Activated T-cell treated with anti-CD3 and anti-CD28 coated beads, Interleukin-2, amount 50 U/mL, for 72 hours (primary cell): ENCODE data around the gene AEBP2. TPM values are rescaled to one million over a fixed set of nuclear protein-coding genes. Genes with fewer than 3 reads are reported as not detected.
"Not testable (repeated sequence)": the region's sequence is repeated elsewhere in the genome, so short reads cannot be mapped to it uniquely, and the experiment has no call there.

Experiments used
- ATAC-seq, 2 donors: fragments of 150-1000 bp; cut with Tn5 transposase; replicated peaks in 1 of 2; 2 replicates each; pipeline ENCODE4 v1.10.0; 2021; ENCODE audit warnings: moderate library complexity in 2 of 2, mild to moderate bottlenecking in 1 of 2
- DNase-seq, 2 donors: peaks; one replicate each; pipeline ENCODE4 v3.0.0; 2021 to 2022; ENCODE audit warnings: mixed read lengths in 1 of 2
- H3K27ac Mint-ChIP-seq: one replicate; pipeline ENCODE4 v1.8.0; 2022; ENCODE audit warnings: mild to moderate bottlenecking, moderate library complexity, mixed read lengths
- H3K27me3 Mint-ChIP-seq: one replicate; pipeline ENCODE4 v1.8.0; 2022; ENCODE audit warnings: low read depth, mixed read lengths
- H3K36me3 Mint-ChIP-seq, 2 donors: one replicate each; pipeline ENCODE4 v1.8.0; 2022; ENCODE audit warnings: mixed read lengths in 2 of 2, mild to moderate bottlenecking in 1 of 2; ENCODE audit not compliant: insufficient read depth in 2 of 2
- H3K4me1 Mint-ChIP-seq: one replicate; pipeline ENCODE4 v1.8.0; 2022; ENCODE audit warnings: low read depth, mixed read lengths
- H3K4me3 Mint-ChIP-seq, 2 donors: one replicate each; pipeline ENCODE4 v1.8.0; 2022; ENCODE audit warnings: mild to moderate bottlenecking in 2 of 2, mixed read lengths in 2 of 2, moderate library complexity in 2 of 2
- H3K9me3 Mint-ChIP-seq, 2 donors: one replicate each; pipeline ENCODE4 v1.8.0; 2022; ENCODE audit warnings: mixed read lengths in 2 of 2
- total RNA-seq, 2 donors: library from RNA; stranded (reverse); gene quantifications; one replicate each; pipeline ENCODE4 v1.2.3, GENCODE V29; 2022

The AEBP2 gene
- total RNA-seq, 2 donors from 2014 or later = 59.4 to 64.5 TPM

DNA sequence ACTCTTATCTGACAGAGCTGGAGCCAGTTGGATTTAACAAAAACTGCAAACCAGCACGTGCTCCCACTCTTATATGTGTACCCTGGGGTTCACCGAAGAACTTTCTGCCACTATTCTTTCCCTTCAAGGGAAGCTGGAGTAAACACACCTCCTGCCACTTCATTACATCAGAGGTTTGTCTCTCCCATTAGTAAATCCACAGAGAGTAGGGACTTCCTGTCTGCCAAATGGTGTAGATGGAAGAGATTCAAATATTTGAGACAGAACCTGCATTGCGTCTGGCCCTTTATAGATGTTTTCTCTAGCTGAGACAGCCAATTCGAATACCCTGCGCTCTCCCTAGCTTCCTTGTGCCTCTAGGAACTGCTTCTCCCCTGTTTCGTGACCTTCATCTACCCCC is 29.1 kb upstream of the AEBP2 start:
- Mint-ChIP-seq H3K27ac (no peak overlapping the region), H3K4me1 (no peaks in the 10 kb centered on the region), H3K4me3 (no peak overlapping the region), H3K27me3 (no peaks in the 10 kb centered on the region), H3K36me3 (no peaks in the 10 kb centered on the region), H3K9me3 (no peaks in the 10 kb centered on the region)
- DNase-seq = no peak
- ATAC-seq = no peak

- H3K27me3 Mint-ChIP-seq = no peaks in the 10 kb centered on the region
- H3K9me3 Mint-ChIP-seq = no peaks in the 10 kb centered on the region
- ATAC-seq (no peak), DNase-seq (no peak)
- H3K27ac Mint-ChIP-seq = no peak overlapping the region
- H3K36me3 Mint-ChIP-seq = no peaks in the 10 kb centered on the region
- no peaks in the 10 kb centered on the region for H3K4me1 Mint-ChIP-seq
- H3K4me3 Mint-ChIP-seq = no peak overlapping the region
Observed at GRCh38 chr12:19410629-19411185, 28.6 kb upstream of the AEBP2 start.

DNA sequence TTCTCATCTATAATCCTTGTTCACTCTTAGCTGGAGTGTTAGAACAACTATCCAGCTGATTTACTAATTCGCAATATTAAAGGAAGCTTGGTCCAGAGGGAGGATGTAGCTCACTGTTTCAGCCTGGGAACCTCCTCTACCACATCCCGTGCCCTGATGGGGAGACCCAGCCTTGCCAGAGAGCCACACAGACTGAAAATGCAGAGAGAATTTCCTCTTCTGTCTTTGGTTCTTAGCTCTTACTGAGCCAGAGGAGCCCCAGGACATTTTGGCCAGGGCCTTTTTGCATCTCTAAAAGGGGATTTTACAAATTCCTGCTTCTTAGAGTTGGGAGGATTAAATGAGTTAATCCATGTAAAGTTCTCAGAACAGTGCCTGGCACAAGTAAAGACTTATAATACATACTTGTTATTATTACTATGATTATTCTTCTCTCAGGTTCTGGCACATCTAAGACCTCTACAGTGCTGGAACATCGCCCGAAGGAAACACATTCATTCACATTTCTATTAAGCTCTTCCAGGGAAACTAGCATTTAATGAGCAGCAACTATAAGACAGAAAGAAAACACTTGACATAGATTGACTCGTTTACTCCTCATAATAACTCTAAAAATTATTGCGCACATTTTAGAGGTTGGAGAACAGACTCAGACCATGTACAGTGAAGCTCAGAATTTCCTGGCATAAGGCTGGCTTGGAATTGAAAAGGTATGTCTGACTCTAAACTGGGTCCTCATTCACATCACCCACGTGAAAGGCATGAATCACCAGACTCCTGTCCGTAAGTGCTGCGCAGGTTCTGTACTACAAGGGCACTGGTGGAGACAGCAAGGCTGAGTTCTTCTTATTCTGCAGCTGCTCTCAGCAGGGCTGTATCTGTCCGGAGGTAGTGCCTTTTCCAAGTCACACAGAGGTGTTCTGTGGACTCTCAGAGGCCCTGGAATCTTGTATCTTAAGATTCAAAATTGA is 27.8 kb upstream of the AEBP2 start:
- Mint-ChIP-seq H3K4me3 (no peak overlapping the region), H3K27ac (no peak overlapping the region), H3K36me3 (no peaks in the 10 kb centered on the region), H3K4me1 (no peaks in the 10 kb centered on the region), H3K27me3 (no peaks in the 10 kb centered on the region), H3K9me3 (no peaks in the 10 kb centered on the region)
- ATAC-seq = no peak
- DNase-seq = no peak

- Mint-ChIP-seq H3K27ac (no peak overlapping the region), H3K4me1 (no peaks in the 10 kb centered on the region), H3K9me3 (no peaks in the 10 kb centered on the region), H3K4me3 (no peak overlapping the region), H3K27me3 (no peaks in the 10 kb centered on the region), H3K36me3 (no peaks in the 10 kb centered on the region)
- ATAC-seq (no peak), DNase-seq (no peak)
Observed at GRCh38 chr12:19412844-19413243, 26.4 kb upstream of the AEBP2 start.

DNA sequence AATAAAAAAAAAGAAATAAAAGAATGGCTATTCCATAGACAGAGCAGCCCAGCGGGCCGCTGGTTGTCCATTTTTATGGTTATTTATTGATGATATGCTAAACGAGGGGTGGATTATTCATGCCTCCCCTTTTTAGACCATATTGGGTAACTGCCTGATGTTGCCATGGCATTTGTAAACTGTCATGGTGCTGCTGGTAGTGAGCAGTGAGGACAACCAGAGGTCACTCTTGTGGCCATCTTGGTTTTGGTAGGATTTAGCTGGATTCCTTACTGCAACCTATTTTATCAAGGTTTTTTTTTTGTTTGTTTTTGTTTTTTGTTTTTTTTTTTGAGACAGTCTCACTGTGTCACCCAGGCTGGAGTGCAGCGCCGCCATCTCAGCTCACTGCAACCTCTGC is 25.7 kb upstream of the AEBP2 start:
- not testable (repeated sequence) for ATAC-seq, H3K4me1 Mint-ChIP-seq, H3K27ac Mint-ChIP-seq, H3K27me3 Mint-ChIP-seq, H3K9me3 Mint-ChIP-seq, DNase-seq, H3K36me3 Mint-ChIP-seq, H3K4me3 Mint-ChIP-seq

- Mint-ChIP-seq H3K36me3 (no peaks in the 10 kb centered on the region), H3K27ac (no peak overlapping the region), H3K4me3 (no peak overlapping the region), H3K4me1 (no peaks in the 10 kb centered on the region), H3K9me3 (no peaks in the 10 kb centered on the region), H3K27me3 (no peaks in the 10 kb centered on the region)
- ATAC-seq (no peak), DNase-seq (no peak)
Observed at GRCh38 chr12:19415563-19415962, 23.7 kb upstream of the AEBP2 start.

DNA sequence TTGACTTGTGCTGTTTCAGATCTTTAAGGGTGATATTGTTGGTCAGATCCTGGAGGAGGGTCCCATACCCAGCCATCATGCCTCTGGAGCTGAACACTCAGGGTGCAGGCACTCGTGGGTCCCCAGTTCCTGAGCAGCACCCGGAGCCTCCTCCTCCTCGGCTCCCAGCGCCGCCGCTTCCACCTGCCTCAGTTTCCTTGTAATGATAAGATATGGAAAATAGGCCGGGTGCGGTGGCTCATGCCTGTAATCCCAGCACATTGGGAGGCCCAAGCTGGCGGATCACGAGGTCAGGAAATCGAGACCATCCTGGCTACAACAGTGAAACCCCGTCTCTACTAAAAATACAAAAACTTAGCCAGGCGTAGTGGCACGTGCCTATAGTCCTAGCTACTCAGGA is 20.2 kb upstream of the AEBP2 start:
- H3K27me3 Mint-ChIP-seq = no peaks in the 10 kb centered on the region
- H3K36me3 Mint-ChIP-seq = no peaks in the 10 kb centered on the region

DNA sequence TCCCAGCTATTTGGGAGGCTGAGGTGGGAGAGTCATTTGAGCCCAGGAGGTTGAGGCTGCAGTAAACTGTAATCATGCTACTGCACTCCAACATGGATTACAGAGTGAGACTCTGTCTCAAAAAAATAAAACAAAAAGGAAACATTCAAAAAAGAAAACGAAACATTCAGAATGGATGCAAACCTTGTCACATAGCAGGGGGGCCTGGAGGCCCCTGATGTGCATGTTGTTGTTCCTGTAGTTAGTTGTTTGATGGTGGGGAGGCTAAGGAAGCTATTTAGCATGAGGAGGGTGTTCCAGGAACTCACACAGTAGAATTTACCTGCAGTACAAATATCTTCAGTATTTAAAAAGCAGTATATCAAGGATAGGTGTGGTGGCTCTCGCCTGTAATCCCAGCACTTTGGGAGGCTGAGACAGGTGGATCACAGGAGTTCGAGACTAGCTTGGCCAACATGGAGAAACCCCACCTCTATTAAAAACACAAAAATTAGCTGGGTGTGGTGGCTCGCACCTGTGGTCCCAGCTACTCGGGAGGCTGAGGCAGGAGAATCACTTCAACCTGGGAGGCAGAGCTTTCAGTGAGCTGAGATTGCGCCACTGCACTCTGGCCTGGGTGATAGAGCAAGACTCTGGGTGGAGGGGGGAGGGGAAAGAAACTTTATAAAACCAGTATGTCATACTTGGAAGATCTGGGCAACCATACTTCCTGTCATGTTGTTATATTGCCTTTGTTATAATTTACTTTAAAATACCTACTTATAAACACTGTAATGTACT is 17.6 kb upstream of the AEBP2 start:
- ATAC-seq (no peak), DNase-seq (no peak)
- no peaks in the 10 kb centered on the region for H3K9me3 Mint-ChIP-seq

More for the DNA sequence above, 20.2 kb upstream of the AEBP2 start:
- H3K4me3 Mint-ChIP-seq = no peak overlapping the region
- ATAC-seq (no peak), DNase-seq (no peak)
- H3K9me3 Mint-ChIP-seq = no peaks in the 10 kb centered on the region
- H3K4me1 Mint-ChIP-seq = peaks cover 8% of the 10 kb centered on the region
- H3K27ac Mint-ChIP-seq = no peak overlapping the region

DNA sequence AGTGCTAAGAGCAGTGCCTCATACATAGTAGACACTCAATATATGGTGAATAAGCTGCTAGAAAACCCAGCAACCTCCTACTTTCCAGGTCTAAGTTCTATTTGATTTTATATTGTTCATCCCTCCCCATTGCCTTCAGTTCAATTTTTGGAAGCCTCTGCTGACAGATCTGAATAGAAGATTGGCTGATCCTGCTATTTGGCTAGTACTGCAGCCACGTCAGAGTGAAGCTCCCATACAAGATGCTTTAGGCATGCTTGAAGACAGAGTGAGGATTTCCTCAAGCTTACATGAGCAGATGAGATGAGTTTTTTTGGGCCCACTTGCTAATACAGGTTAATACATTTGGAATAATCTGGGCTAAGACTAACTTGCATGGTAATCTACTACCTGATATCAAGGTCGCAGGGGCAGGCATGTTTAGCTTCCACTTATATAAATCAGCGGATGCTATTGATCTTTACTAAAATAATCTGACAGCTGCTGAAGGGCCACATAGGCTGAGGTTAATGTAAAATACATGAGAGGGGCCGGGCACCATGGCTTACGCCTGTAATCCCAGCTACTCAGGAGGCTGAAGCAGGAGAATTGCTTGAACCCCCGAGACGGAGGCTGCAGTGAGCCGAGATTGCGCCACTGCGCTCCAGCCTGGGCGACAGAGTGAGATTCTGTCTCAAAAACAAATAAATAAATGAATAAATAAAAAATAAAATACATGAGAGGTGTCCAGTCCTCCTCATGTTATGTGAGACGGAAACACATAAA is 15.9 kb upstream of the AEBP2 start:
- ATAC-seq (no peak), DNase-seq (no peak)
- Mint-ChIP-seq H3K4me3 (no peak overlapping the region), H3K4me1 (peaks cover 8% of the 10 kb centered on the region), H3K36me3 (peaks cover 0 to 1% of the 10 kb centered on the region in 2 donors), H3K27ac (no peak overlapping the region), H3K27me3 (no peaks in the 10 kb centered on the region), H3K9me3 (peaks cover 0 to 1% of the 10 kb centered on the region in 2 donors)

More for the DNA sequence above, 17.6 kb upstream of the AEBP2 start:
- Mint-ChIP-seq H3K4me1 (peaks cover 8% of the 10 kb centered on the region), H3K4me3 (no peak overlapping the region), H3K36me3 (no peaks in the 10 kb centered on the region), H3K27ac (peak overlapping the region; percentile 79), H3K27me3 (no peaks in the 10 kb centered on the region)

DNA sequence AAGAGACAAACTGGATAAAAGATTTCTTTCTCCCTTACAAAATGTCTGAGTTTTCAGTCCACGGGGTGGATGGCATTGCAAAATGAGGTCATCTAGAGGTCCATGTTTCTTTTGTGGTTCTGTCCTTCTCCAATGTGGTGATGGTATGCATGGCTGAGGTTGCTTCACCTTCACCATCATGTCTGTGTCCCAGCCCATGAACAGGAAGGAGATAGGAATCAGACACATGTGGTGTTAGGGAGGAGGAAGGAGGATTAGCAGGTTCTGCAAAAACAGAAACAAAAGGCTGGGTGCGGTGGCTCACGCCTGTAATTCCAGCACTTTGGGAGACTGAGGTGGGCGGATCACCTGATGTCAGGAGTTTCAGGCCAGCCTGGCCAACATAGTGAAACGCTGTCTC is 11.0 kb upstream of the AEBP2 start:
- Mint-ChIP-seq H3K9me3 (peaks cover 1 to 2% of the 10 kb centered on the region in 2 donors), H3K36me3 (peaks cover 1 to 2% of the 10 kb centered on the region in 2 donors), H3K4me3 (no peak overlapping the region), H3K4me1 (peaks cover 22% of the 10 kb centered on the region), H3K27ac (no peak overlapping the region), H3K27me3 (no peaks in the 10 kb centered on the region)
- DNase-seq (no peak), ATAC-seq (no peak)

- not testable (repeated sequence) for H3K36me3 Mint-ChIP-seq, DNase-seq, H3K9me3 Mint-ChIP-seq, H3K4me3 Mint-ChIP-seq, ATAC-seq, H3K27ac Mint-ChIP-seq, H3K27me3 Mint-ChIP-seq
- H3K4me1 Mint-ChIP-seq = peaks cover 30% of the 10 kb centered on the region
Observed at GRCh38 chr12:19429491-19429890, 9.8 kb upstream of the AEBP2 start.

GRCh38 chr12:19430988-19431387 is 8.3 kb upstream of the AEBP2 start:
- H3K4me1 Mint-ChIP-seq = peaks cover 45% of the 10 kb centered on the region

More at GRCh38 chr12:19430988-19431387, 8.3 kb upstream of the AEBP2 start:
- ATAC-seq (no peak), DNase-seq (no peak)
- Mint-ChIP-seq H3K9me3 (peaks cover 1 to 2% of the 10 kb centered on the region in 2 donors), H3K36me3 (peaks cover 1 to 2% of the 10 kb centered on the region in 2 donors), H3K27me3 (no peaks in the 10 kb centered on the region), H3K4me3 (peak overlapping the region in 1 of 2 donors; percentile 70), H3K27ac (peak overlapping the region; percentile 99)
